HEK293 (cell line): Measurements from ENCODE around the gene VRK2.

ENCODE experiments used
- KLF16 ChIP-seq: fragments of 450-650 bp; formaldehyde crosslinking; IDR thresholded peaks from 2 replicates; pipeline ENCODE4 v1.5.1; 2017; ENCODE audit warnings: missing biosample characterization, missing genetic modification characterization
- ZBTB48 ChIP-seq: fragments of 450-650 bp; formaldehyde crosslinking; IDR thresholded peaks from 2 replicates; pipeline ENCODE4 v1.5.1; 2016; ENCODE audit warnings: missing biosample characterization, missing genetic modification characterization
- ZFHX2 ChIP-seq: fragments of 450-650 bp; formaldehyde crosslinking; conservative IDR thresholded peaks from 2 replicates; pipeline ENCODE4 v1.5.1; 2016; ENCODE audit warnings: missing biosample characterization, missing genetic modification characterization
- ZNF560 ChIP-seq: fragments of 450-650 bp; formaldehyde crosslinking; IDR thresholded peaks from 2 replicates; pipeline ENCODE4 v1.5.1; 2017; ENCODE audit warnings: missing biosample characterization, missing genetic modification characterization, borderline replicate concordance
- TF ChIP-seq, protein P1 (sequence below): fragments of 450-650 bp; formaldehyde crosslinking; IDR thresholded peaks from 2 replicates; pipeline ENCODE4 v1.5.1; 2016; ENCODE audit warnings: missing biosample characterization, missing genetic modification characterization, low read depth
- TF ChIP-seq, protein P2 (sequence below): fragments of 450-650 bp; formaldehyde crosslinking; IDR thresholded peaks from 2 replicates; pipeline ENCODE4 v1.5.1; 2016; ENCODE audit warnings: missing biosample characterization, missing genetic modification characterization

DNA sequence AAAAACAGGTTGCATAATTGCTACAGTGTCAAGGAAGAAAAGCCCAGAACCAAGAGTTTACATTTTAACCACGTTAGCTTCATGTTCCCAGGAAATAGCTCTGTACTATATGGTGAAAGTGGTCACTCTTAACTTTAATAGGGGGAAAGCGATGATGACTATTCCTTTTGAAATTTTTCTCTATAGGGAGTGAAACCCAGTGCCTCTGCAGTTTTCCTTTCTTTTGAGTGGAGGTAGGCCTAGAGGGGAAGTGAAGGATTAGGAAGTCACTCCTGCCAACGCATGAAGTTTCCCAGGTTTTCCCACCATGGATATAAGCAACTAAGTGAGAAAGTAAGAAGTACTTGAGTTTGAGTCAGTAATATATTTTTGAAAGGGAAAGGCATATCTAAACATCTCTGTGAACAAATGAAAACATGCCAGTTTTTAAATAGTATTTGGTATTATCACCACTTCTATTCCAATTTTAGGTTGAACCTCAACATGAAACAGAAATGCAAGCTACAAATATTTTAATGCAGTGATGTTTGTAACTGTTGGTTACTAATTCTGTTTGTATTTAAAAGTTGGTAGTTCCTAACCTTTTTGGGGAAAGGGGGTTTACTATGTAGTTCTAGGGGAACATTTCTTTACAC is 91.9 kb downstream of the VRK2 start:
- TF ChIP-seq, protein P1, sequence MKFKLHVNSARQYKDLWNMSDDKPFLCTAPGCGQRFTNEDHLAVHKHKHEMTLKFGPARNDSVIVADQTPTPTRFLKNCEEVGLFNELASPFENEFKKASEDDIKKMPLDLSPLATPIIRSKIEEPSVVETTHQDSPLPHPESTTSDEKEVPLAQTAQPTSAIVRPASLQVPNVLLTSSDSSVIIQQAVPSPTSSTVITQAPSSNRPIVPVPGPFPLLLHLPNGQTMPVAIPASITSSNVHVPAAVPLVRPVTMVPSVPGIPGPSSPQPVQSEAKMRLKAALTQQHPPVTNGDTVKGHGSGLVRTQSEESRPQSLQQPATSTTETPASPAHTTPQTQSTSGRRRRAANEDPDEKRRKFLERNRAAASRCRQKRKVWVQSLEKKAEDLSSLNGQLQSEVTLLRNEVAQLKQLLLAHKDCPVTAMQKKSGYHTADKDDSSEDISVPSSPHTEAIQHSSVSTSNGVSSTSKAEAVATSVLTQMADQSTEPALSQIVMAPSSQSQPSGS (tag by site-specific recombination) = no peak
- TF ChIP-seq ZFHX2 (tag by site-specific recombination) (no peak), KLF16 (tag by site-specific recombination) (no peak), ZNF560 (tag by site-specific recombination) (no peak), ZBTB48 (tag by site-specific recombination) (no peak)
- TF ChIP-seq, protein P2, sequence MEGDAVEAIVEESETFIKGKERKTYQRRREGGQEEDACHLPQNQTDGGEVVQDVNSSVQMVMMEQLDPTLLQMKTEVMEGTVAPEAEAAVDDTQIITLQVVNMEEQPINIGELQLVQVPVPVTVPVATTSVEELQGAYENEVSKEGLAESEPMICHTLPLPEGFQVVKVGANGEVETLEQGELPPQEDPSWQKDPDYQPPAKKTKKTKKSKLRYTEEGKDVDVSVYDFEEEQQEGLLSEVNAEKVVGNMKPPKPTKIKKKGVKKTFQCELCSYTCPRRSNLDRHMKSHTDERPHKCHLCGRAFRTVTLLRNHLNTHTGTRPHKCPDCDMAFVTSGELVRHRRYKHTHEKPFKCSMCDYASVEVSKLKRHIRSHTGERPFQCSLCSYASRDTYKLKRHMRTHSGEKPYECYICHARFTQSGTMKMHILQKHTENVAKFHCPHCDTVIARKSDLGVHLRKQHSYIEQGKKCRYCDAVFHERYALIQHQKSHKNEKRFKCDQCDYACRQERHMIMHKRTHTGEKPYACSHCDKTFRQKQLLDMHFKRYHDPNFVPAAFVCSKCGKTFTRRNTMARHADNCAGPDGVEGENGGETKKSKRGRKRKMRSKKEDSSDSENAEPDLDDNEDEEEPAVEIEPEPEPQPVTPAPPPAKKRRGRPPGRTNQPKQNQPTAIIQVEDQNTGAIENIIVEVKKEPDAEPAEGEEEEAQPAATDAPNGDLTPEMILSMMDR = no peak
